Nephron progenitor cell (in vitro differentiated cells): Measurements from ENCODE around the gene C19orf81.

ENCODE experiments used
- DNase-seq: peaks from one replicate; pipeline ENCODE4 v3.0.0; 2021
- H3K27ac Mint-ChIP-seq: 2 replicates; pipeline ENCODE4 v1.8.0; 2021; ENCODE audit warnings: mild to moderate bottlenecking, moderate library complexity, mixed read lengths
- H3K27me3 Mint-ChIP-seq: 2 replicates; pipeline ENCODE4 v1.8.0; 2021; ENCODE audit warnings: mild to moderate bottlenecking, low read depth, mixed read lengths; ENCODE audit not compliant: poor library complexity
- H3K36me3 Mint-ChIP-seq: 2 replicates; pipeline ENCODE4 v1.8.0; 2021; ENCODE audit warnings: low read depth, mixed read lengths
- H3K4me1 Mint-ChIP-seq: 2 replicates; pipeline ENCODE4 v1.8.0; 2021; ENCODE audit warnings: mixed read lengths
- H3K4me3 Mint-ChIP-seq: 2 replicates; pipeline ENCODE4 v1.8.0; 2021; ENCODE audit warnings: mild to moderate bottlenecking, moderate library complexity, mixed read lengths
- H3K9me3 Mint-ChIP-seq: 2 replicates; pipeline ENCODE4 v1.8.0; 2021; ENCODE audit warnings: mild to moderate bottlenecking, moderate library complexity, mixed read lengths
- CTCF ChIP-seq: fragments of 200-600 bp; sonication (generic); IDR thresholded peaks from 2 replicates; pipeline ENCODE4 v1.5.0; 2021; ENCODE audit warnings: antibody characterized with exemption

Gene C19orf81

DNA sequence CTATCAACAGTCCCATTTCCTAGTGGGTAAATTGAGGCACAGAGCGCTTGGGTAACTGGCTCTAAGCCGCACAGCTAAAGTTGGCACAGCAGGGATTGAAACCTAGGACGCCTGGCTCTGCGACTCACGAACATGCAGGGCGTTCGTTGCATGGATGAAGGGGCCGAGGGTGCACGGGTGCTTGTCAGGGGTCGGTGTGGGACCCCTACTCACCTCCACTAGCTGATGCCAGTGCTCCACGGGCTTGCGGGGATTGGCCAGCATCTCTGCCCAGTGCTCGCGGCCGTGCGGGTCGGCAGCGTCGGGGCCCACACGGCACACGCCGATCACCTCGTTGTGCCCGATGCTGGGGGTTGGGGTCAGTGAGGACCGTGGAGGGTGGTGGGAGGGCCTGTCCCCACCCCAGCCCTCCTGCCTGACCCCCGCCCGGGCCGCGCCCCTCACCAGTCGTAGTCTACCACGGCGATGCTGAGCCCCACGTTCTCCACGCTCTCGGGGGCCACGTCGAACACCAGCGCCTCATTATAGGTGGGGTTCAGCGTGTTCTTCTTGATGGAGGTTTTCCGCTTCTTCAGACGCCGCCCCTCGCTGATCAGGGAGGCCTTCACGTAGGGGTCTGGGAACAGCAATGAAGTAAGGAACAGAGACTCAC, 24.2 kb upstream of the C19orf81 start:
- H3K27ac Mint-ChIP-seq = no peak overlapping the region
- no peak for TF ChIP-seq CTCF

GRCh38 chr19:50626011-50626410, 23.2 kb upstream of the C19orf81 start:
- H3K27ac Mint-ChIP-seq = no peak overlapping the region
- H3K4me3 Mint-ChIP-seq = no peak overlapping the region
- peaks cover 6% of the 10 kb centered on the region for H3K4me1 Mint-ChIP-seq
- no peak for TF ChIP-seq CTCF
- H3K27me3 Mint-ChIP-seq = peaks cover 34% of the 10 kb centered on the region
- DNase-seq = no peak
- H3K36me3 Mint-ChIP-seq = no peaks in the 10 kb centered on the region
- H3K9me3 Mint-ChIP-seq = no peaks in the 10 kb centered on the region

More for the DNA sequence above, 24.2 kb upstream of the C19orf81 start:
- H3K9me3 Mint-ChIP-seq = no peaks in the 10 kb centered on the region
- H3K36me3 Mint-ChIP-seq = no peaks in the 10 kb centered on the region
- peaks cover 32% of the 10 kb centered on the region for H3K27me3 Mint-ChIP-seq
- peaks cover 6% of the 10 kb centered on the region for H3K4me1 Mint-ChIP-seq
- no peak for DNase-seq
- no peak overlapping the region for H3K4me3 Mint-ChIP-seq

- H3K9me3 Mint-ChIP-seq = no peaks in the 10 kb centered on the region
- H3K36me3 Mint-ChIP-seq = no peaks in the 10 kb centered on the region
- no peak overlapping the region for H3K4me3 Mint-ChIP-seq
- H3K27ac Mint-ChIP-seq = no peak overlapping the region
- peaks cover 41% of the 10 kb centered on the region for H3K27me3 Mint-ChIP-seq
- H3K4me1 Mint-ChIP-seq = peaks cover 6% of the 10 kb centered on the region
- no peak for TF ChIP-seq CTCF
- no peak for DNase-seq
These were observed 22.4 kb upstream of the C19orf81 start for GRCh38 chr19:50626795-50627194.

- H3K4me3 Mint-ChIP-seq = no peak overlapping the region
- H3K36me3 Mint-ChIP-seq = no peaks in the 10 kb centered on the region
- peaks cover 6% of the 10 kb centered on the region for H3K4me1 Mint-ChIP-seq
- peaks cover 45% of the 10 kb centered on the region for H3K27me3 Mint-ChIP-seq
- H3K27ac Mint-ChIP-seq = no peak overlapping the region
- DNase-seq = no peak
- H3K9me3 Mint-ChIP-seq = peaks cover 4% of the 10 kb centered on the region
- no peak for TF ChIP-seq CTCF
These were observed 21.1 kb upstream of the C19orf81 start for GRCh38 chr19:50628146-50628545.

GRCh38 chr19:50628551-50628950, 20.7 kb upstream of the C19orf81 start:
- Mint-ChIP-seq H3K27me3 (peaks cover 44% of the 10 kb centered on the region), H3K4me1 (peaks cover 6% of the 10 kb centered on the region), H3K36me3 (no peaks in the 10 kb centered on the region), H3K9me3 (peaks cover 8% of the 10 kb centered on the region), H3K4me3 (no peak overlapping the region), H3K27ac (no peak overlapping the region)
- no peak for TF ChIP-seq CTCF
- no peak for DNase-seq

DNA sequence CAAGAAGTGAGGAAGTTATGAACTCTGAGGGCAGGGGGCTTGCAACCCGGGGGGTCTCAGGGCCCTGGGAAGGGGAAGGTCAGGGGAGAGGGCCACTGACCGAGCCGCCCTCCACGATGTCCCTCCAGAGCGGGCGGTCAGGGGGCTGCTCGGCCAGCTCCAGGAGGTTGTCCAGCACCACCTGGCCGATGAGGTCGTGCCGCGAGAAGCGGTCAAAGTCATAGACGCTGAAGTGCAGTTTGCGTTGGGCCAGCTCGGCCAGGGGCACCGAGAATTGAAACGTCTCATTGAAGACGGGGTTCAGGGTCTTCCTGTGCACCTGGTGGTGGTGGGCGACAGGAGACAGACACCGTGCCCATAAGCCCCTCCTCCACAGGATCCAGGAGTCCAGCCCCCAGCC, 20.1 kb upstream of the C19orf81 start:
- no peak overlapping the region for H3K4me3 Mint-ChIP-seq

More for the DNA sequence above, 20.1 kb upstream of the C19orf81 start:
- peaks cover 14% of the 10 kb centered on the region for H3K9me3 Mint-ChIP-seq
- peaks cover 6% of the 10 kb centered on the region for H3K4me1 Mint-ChIP-seq
- no peak overlapping the region for H3K27ac Mint-ChIP-seq
- no peaks in the 10 kb centered on the region for H3K36me3 Mint-ChIP-seq
- TF ChIP-seq CTCF = no peak
- peaks cover 44% of the 10 kb centered on the region for H3K27me3 Mint-ChIP-seq
- no peak for DNase-seq
